Activated CD8-positive, alpha-beta memory T cell treated with anti-CD3 and anti-CD28 coated beads, Interleukin-2, amount 10 ng/mL, durations not matched to agents 7 days and 5 days (primary cell): Measurements from ENCODE around the gene EMP2. TPM values are rescaled to one million over a fixed set of nuclear protein-coding genes. Genes with fewer than 3 reads are reported as not detected.
"Not testable (repeated sequence)": the region's sequence is repeated elsewhere in the genome, so short reads cannot be mapped to it uniquely, and the experiment has no call there.

Experiments
- ATAC-seq: fragments of 150-1000 bp; cut with Tn5 transposase; one replicate; pipeline ENCODE4 v1.10.0; 2021; ENCODE audit warnings: moderate library complexity
- CTCF ChIA-PET: fragments of 350-600 bp; sonication (Branson Sonifier 250); formaldehyde crosslinking; loops from one replicate; lab custom pipeline; 2021; ENCODE audit warnings: antibody characterized with exemption; lab: Charles Lee
- DNase-seq: peaks from one replicate; pipeline ENCODE4 v3.0.0-alpha.2; 2020
- H3K27ac Mint-ChIP-seq: one replicate; pipeline ENCODE4 v1.8.0; 2021; ENCODE audit warnings: mild to moderate bottlenecking, mixed read lengths
- H3K27me3 Mint-ChIP-seq: one replicate; pipeline ENCODE4 v1.8.0; 2021; ENCODE audit warnings: mixed read lengths
- H3K36me3 Mint-ChIP-seq: one replicate; pipeline ENCODE4 v1.8.0; 2021; ENCODE audit warnings: mild to moderate bottlenecking, mixed read lengths
- H3K4me1 Mint-ChIP-seq: one replicate; pipeline ENCODE4 v1.8.0; 2021; ENCODE audit warnings: mixed read lengths
- H3K4me3 Mint-ChIP-seq: one replicate; pipeline ENCODE4 v1.8.0; 2021; ENCODE audit warnings: mild to moderate bottlenecking, moderate library complexity, mixed read lengths
- H3K9me3 Mint-ChIP-seq: one replicate; pipeline ENCODE4 v1.8.0; 2022; ENCODE audit warnings: low read depth, mixed read lengths
- total RNA-seq, 2 experiments: library from RNA; stranded (reverse); gene quantifications; one replicate each; pipeline ENCODE4 v1.2.3, GENCODE V29; 2021

Gene EMP2
- not detected for total RNA-seq

- Mint-ChIP-seq H3K9me3 (no peaks in the 10 kb centered on the region), H3K27me3 (peaks cover 53% of the 10 kb centered on the region), H3K4me3 (no peak within 1 kb of the TSS), H3K36me3 (no peaks in the 10 kb centered on the region), H3K4me1 (no peaks in the 10 kb centered on the region), H3K27ac (no peak within 1 kb of the TSS)
- ATAC-seq (no peak), DNase-seq (no peak)
- CTCF ChIA-PET, result no interaction called here
Measured at GRCh38 chr16:10579965-10580882, at the start of gene EMP2. Gene EMP2, minus strand, starts transcription at chr16:10580598. Its CDS starts 32,981 bp downstream, at chr16:10547617.

DNA sequence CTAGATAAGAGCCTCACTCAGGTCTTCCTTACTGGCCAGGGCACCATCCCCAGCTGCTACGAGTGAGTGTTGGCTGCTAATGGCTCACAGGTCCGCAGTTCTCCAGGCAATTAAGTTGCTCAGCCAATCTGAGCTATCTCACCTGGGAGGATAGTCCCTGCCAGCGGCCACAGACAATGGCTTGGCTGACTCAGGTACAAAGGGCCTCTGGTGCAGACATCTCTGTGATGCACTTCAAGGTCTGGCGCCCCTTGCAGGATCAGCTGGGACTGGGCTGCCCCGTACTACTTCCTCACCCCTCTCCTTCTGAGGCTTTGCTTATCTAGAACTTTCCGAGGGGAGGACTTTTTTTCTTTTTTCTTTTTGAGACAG lies 49.2 kb upstream of the EMP2 start:
- DNase-seq, result no peak
- Mint-ChIP-seq H3K27ac (no peak overlapping the region), H3K4me3 (no peak overlapping the region), H3K27me3 (peaks cover 2% of the 10 kb centered on the region), H3K4me1 (no peaks in the 10 kb centered on the region), H3K9me3 (no peaks in the 10 kb centered on the region), H3K36me3 (no peaks in the 10 kb centered on the region)
- CTCF ChIA-PET, result no interaction called here
- no peak for ATAC-seq

DNA sequence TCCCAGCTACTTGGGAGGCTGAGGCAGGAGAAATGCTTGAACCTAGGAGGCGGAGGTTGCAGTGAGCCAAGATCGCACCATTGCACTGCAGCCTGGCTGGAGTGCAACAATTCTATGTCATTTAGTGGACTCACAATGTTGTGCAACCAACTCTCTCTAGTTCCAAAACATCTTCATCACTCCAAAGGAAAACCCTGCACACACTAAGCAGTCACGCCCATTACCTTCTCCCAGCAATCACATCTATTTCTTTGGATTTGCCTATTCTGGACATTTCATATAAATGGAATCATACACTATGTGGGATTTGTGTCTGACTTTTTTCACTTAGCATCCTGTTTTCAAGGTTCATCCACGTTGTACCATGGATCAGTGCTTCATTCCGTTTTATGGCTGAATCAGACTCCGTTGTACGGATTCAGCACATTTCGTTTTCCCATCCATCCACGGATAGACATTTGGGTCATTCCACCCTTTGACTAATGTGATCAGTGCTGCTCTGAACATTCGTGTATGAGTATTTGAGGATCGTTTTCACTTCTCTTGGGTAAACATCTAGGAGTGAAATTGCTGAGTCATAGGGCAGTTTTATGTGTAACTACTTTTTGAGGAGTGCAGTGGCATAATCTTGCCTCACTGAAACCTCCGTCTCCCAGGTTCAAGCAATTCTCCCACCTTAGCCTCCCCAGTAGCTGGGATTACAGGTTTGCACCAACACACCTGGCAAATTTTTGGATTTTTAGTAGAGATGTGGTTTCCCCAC lies 45.4 kb upstream of the EMP2 start:
- H3K36me3 Mint-ChIP-seq, result no peaks in the 10 kb centered on the region
- no peaks in the 10 kb centered on the region for H3K9me3 Mint-ChIP-seq
- ATAC-seq, result no peak
- H3K27me3 Mint-ChIP-seq, result peaks cover 3% of the 10 kb centered on the region
- H3K4me1 Mint-ChIP-seq, result no peaks in the 10 kb centered on the region
- no peak for DNase-seq
- no peak overlapping the region for H3K27ac Mint-ChIP-seq
- H3K4me3 Mint-ChIP-seq, result no peak overlapping the region
- CTCF ChIA-PET, result no interaction called here

GRCh38 chr16:10624527-10624926 lies 44.1 kb upstream of the EMP2 start:
- Mint-ChIP-seq H3K27ac (no peak overlapping the region), H3K9me3 (no peaks in the 10 kb centered on the region), H3K4me3 (no peak overlapping the region), H3K4me1 (no peaks in the 10 kb centered on the region), H3K36me3 (no peaks in the 10 kb centered on the region), H3K27me3 (peaks cover 11% of the 10 kb centered on the region)
- no peak for ATAC-seq
- CTCF ChIA-PET, result no interaction called here
- no peak for DNase-seq

GRCh38 chr16:10623059-10623458 lies 42.7 kb upstream of the EMP2 start:
- H3K27ac Mint-ChIP-seq, result no peak overlapping the region
- H3K36me3 Mint-ChIP-seq, result no peaks in the 10 kb centered on the region
- no peak overlapping the region for H3K4me3 Mint-ChIP-seq
- H3K9me3 Mint-ChIP-seq, result no peaks in the 10 kb centered on the region
- CTCF ChIA-PET, result no interaction called here
- H3K27me3 Mint-ChIP-seq, result peaks cover 21% of the 10 kb centered on the region
- no peaks in the 10 kb centered on the region for H3K4me1 Mint-ChIP-seq
- ATAC-seq (no peak), DNase-seq (no peak)

DNA sequence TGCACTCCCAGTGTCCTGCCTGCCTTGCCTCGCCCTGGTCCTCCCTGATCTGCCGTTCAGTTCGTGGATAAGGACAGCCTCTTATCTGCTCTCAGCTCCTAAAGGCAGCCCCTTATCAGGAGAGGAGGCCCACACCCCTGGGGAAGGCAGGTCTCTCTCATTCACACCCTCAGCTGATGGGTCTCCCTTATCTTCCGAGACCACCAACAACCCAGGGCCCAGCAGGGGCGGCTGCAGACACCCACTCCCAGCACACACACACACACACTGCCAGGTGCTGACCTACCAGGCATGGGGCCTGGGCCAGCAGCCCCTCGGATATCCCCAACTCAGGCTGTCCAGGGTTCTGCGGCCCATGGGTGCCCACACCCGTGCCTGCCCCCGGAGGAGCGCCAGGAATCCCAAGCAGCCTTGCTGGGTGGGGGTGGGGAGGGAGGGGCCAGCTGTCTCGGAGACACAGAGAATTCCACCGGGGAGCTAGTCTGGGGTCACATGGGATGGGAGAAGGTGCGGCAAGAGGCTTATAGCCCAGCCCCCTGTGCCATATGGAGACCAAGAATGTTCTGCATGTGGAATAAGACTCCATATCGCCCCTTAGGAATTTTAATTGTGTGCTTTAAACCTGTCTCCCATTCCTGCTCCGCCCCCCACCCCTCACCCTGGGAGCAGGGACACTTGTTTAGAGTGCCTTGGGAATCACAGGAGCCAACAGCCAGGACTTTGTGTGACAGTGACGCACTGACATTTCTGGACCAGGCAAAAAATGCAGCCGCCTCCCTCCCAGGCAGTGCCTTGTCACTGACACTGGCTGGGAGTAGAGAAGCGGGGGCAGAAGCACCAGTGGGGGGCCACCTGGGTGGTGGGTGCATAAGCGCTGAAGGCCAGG lies 41.9 kb upstream of the EMP2 start:
- no peak for ATAC-seq
- H3K4me3 Mint-ChIP-seq, result no peak overlapping the region
- H3K9me3 Mint-ChIP-seq, result no peaks in the 10 kb centered on the region
- CTCF ChIA-PET, result no interaction called here
- H3K4me1 Mint-ChIP-seq, result no peaks in the 10 kb centered on the region
- DNase-seq, result no peak
- H3K27me3 Mint-ChIP-seq, result peaks cover 23% of the 10 kb centered on the region
- no peaks in the 10 kb centered on the region for H3K36me3 Mint-ChIP-seq
- H3K27ac Mint-ChIP-seq, result no peak overlapping the region

DNA sequence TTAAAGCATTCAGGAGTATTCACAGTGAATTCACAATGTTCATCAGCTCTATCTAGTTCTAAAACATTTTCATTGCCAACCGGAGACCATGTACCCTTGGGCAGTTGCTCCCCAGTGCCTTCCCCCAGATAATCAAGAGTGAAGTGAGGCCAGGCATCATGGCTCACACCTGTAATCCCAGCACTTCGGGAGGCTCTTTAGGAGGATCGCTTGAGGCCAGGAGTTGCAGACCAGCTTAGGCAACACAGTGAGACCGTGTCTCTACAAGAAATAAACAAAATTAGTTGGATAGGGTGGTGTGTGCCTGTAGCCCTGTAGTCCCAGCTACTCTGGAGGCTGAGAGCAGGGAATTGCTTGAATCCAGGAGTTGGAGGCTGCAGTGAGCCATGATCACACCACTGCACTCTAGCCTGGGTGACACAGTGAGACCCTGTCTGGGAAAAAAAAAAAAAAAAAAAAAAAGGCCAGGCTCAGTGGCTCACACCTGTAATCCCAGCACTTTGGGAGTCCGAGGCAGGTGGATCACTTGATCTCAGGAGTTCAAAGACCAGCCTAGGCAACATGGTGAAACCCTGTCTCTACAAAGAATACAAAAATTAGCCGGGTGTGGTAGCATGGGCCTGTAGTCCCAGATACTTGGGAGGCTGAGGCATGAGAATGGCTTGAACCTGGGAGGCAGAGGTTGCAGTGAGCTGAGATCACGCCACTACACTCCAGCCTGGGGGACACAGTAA lies 41.0 kb upstream of the EMP2 start:
- ATAC-seq, H3K9me3 Mint-ChIP-seq, H3K4me3 Mint-ChIP-seq, H3K27ac Mint-ChIP-seq, DNase-seq, CTCF ChIA-PET, H3K4me1 Mint-ChIP-seq, H3K36me3 Mint-ChIP-seq: not testable (repeated sequence)
- H3K27me3 Mint-ChIP-seq, result peaks cover 23% of the 10 kb centered on the region

- Mint-ChIP-seq H3K27me3 (peaks cover 23% of the 10 kb centered on the region), H3K27ac (no peak overlapping the region), H3K4me3 (no peak overlapping the region), H3K4me1 (no peaks in the 10 kb centered on the region), H3K36me3 (no peaks in the 10 kb centered on the region), H3K9me3 (no peaks in the 10 kb centered on the region)
- ATAC-seq, result no peak
- no peak for DNase-seq
- CTCF ChIA-PET, result no interaction called here
Measured at GRCh38 chr16:10620120-10620519, 39.7 kb upstream of the EMP2 start.

GRCh38 chr16:10619271-10619849 lies 39.0 kb upstream of the EMP2 start:
- CTCF ChIA-PET, result no interaction called here
- DNase-seq, result no peak
- Mint-ChIP-seq H3K36me3 (no peaks in the 10 kb centered on the region), H3K27ac (no peak overlapping the region), H3K9me3 (no peaks in the 10 kb centered on the region), H3K4me3 (no peak overlapping the region), H3K4me1 (no peaks in the 10 kb centered on the region), H3K27me3 (peaks cover 20% of the 10 kb centered on the region)
- no peak for ATAC-seq

DNA sequence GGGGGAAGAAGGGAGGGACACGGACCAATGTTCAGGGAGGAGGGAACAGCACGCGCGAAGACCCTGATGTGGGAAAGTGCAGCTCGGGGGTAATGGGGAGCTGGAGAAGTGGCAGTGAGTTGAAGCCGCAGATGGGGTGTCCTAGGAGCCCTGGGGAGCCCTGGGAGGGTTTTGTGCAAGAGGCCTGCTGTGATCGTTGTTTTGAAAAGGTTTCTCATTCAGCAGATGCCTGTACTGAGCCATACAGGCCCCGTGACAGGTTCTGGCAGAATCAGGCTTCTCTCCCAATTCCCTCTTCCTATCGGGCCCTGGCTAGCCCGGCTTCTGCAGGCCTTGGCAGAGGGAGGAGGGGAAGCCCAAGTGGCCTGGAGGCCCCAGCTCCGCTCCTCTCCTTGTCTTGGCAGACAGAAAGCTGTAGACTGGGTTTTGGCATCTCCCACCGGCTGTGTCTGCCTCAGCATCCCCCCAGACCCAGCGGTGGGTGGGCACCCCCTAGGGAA lies 38.4 kb upstream of the EMP2 start:
- H3K4me3 Mint-ChIP-seq, result no peak overlapping the region
- H3K9me3 Mint-ChIP-seq, result no peaks in the 10 kb centered on the region
- DNase-seq (no peak), ATAC-seq (no peak)
- H3K27me3 Mint-ChIP-seq, result peaks cover 20% of the 10 kb centered on the region
- H3K4me1 Mint-ChIP-seq, result no peaks in the 10 kb centered on the region
- H3K36me3 Mint-ChIP-seq, result no peaks in the 10 kb centered on the region
- no peak overlapping the region for H3K27ac Mint-ChIP-seq
- CTCF ChIA-PET, result no interaction called here

DNA sequence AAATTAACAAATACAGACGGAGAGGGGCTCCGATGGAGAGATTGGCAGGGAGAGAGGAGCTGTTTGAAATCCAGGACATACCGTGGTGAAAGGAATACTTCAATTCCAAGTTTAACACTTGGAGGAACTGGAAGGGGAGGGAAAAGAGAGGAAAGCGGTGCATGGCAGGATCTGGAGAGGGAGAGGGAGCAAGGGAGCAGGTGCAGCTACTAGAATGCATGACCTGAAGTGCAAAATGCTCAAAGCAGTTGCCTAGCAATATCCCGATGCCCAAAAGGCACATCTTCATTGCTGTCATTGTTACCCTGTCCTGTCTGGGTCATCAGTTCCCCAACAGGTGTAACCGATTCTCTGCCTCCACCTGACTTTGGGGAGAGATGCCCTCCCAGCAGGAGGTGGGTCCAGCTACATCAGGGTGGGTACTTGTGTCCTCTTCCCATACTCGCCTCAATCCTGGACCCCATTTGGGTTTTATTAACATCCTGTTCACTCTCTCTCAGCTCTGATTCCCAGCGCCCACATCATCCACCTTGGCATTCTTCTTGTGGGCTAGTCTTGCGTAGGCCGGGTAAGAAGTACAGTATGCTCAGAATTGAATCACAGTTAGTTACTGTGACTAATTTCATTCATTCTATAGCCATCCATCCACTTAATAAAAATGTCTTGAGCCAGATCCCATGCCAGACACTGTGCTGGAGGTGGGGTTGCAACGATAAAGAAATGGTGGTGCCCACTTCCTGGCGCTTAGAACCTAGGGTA lies 37.4 kb upstream of the EMP2 start:
- CTCF ChIA-PET, result no interaction called here
- Mint-ChIP-seq H3K9me3 (no peaks in the 10 kb centered on the region), H3K36me3 (no peaks in the 10 kb centered on the region), H3K4me1 (no peaks in the 10 kb centered on the region), H3K27me3 (peaks cover 20% of the 10 kb centered on the region), H3K27ac (no peak overlapping the region), H3K4me3 (no peak overlapping the region)
- ATAC-seq (no peak), DNase-seq (no peak)
